Measurements from ENCODE around the gene UBE2C.

Gene UBE2C

DNA sequence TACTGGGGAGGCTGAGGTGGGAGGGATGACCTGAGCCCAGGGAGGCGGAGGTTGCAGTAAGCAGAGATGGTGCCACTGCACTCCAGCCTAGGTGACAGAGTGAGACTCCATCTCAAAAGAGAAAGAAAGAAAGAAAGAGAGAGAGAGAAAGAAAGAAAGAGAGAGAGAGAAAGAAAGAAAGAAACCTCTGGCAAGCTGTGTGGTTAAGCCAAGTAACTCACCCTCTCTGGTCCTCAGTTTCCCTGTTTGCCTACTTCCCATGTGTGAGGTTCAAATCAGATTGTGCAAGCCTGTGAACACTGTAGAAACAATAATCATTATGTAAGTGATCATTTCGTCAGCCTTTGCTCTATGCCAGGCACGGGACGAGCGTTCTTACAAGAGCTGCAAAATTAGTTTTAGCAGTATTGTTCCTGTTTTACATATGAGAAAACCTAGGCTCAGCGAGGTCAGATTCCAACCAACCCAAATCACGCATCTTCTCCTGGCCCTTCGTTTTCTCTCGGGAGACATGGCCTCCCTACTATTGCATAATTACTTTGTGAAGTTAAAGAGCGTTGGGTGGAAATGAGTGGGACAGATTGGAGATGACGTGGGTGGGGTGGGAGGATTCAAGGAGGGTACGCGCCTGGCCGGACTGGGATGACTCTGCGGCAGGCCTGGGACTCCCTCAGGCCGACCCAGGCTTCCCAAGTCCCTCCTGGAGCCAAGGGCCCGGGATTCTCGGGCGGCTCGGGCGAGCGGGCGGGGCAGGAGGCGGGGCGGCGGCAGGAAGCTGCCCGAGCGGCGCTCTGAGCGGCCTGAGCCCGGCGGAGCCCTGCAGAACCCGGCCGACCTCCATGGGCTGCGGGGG is 20.8 kb downstream of the UBE2C start, which contains the start of gene SNX21:
Gene SNX21, plus strand, starts transcription at position 770 of the 853 bp plus-strand sequence. CDS start 121 bp downstream, outside the sequence.
- TF ChIP-seq, protein P1, sequence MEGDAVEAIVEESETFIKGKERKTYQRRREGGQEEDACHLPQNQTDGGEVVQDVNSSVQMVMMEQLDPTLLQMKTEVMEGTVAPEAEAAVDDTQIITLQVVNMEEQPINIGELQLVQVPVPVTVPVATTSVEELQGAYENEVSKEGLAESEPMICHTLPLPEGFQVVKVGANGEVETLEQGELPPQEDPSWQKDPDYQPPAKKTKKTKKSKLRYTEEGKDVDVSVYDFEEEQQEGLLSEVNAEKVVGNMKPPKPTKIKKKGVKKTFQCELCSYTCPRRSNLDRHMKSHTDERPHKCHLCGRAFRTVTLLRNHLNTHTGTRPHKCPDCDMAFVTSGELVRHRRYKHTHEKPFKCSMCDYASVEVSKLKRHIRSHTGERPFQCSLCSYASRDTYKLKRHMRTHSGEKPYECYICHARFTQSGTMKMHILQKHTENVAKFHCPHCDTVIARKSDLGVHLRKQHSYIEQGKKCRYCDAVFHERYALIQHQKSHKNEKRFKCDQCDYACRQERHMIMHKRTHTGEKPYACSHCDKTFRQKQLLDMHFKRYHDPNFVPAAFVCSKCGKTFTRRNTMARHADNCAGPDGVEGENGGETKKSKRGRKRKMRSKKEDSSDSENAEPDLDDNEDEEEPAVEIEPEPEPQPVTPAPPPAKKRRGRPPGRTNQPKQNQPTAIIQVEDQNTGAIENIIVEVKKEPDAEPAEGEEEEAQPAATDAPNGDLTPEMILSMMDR (IDR thresholded peaks at IDR 0.05) = no peak

DNA sequence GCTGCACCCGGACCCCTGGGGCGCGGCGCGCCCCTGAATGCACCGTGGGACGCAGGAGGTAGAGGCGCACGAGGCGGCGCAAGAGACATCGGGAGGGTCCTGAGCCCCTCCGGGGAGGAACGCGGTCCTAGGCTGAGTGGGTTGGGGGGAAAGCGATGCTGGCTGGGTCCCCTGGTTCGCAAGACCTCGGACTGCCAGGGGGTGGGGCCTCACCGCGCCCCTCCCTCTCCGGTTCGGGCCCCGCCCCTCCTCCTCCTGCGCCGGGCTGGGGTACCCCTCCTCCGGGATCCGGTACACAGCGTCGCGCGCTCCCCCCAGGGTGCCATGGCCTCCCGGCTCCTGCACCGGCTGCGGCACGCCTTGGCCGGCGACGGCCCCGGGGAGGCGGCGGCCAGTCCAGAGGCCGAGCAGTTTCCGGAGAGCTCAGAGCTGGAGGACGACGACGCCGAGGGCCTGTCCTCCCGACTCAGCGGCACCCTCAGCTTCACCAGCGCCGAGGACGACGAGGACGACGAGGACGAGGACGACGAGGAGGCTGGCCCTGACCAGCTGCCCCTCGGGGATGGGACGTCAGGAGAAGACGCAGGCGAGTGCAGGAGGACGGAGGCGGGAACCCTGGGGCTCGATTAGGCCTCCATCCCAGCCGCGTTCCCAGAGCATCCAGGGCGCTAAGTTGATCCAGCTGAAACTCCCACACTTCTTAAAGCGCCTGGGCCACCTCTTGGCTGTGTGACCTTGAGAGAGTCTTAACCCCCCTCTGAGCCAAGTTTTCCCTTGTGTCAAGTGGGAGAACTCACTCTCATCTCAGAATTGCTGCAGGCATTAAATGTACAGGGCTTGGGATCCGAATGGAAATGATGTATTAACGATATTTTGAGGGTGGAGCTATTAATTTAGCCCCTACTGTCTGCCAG is 21.7 kb downstream of the UBE2C start:
- TF ChIP-seq, protein P1 (IDR thresholded peaks at IDR 0.05) = no peak

DNA sequence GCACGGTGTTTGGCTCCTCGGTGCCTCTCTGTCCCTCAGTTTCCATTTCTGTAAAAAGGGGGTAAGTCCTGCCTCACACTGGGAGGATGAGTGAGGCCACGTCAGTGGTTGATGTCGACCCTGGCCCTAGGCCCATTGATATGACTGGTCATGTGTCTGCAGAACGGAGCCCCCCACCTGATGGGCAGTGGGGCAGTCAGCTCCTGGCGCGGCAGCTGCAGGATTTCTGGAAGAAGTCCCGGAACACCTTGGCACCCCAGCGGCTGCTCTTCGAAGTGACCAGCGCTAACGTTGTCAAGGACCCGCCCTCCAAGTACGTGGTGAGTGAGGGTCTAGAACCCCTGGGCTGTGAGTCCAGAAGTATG is 22.3 kb downstream of the UBE2C start:
- TF ChIP-seq, protein P1 (IDR thresholded peaks at IDR 0.05) = no peak

DNA sequence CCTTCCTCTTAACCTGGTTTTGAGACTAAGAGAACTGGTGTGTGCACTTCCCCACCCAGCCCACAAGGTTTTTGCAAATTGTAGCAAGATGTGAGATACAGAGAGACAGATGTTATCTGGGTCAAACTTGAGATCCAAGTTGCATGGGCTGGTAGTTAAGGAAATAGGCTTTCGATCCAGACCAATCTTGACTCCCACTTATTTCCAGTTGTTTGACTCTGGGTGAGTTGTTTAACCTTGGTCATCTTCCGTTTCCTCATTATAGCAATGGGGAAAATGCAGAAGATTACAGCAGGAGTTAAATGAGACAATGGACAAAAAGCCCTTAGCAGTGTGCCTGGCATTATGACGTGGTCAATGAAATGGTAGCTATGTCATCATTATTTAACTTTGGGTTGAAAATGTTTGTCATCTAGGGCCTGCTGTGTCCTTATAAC is 22.9 kb downstream of the UBE2C start:
- TF ChIP-seq, protein P1 (IDR thresholded peaks at IDR 0.05) = no peak

DNA sequence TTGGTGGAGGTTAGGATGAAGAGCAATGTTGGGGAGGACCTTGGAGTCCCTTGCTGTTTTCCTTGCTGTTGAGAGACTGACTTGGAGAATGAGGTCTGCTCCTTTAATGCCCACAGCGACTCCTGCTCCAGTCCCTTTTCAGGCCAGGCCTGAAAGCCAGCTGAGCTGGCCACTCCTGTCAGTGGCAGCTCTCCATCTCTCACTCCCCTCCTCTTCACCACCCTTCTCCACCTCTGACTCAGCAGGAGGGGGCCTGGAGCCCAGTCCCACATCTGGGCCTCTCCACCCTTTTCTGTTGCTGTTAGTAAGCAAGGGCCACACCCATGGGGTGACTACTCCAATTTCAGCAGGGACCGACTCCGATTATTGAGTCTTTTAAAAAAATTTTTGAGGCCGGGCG is 23.4 kb downstream of the UBE2C start:
- TF ChIP-seq, protein P1 (IDR thresholded peaks at IDR 0.05) = no peak

DNA sequence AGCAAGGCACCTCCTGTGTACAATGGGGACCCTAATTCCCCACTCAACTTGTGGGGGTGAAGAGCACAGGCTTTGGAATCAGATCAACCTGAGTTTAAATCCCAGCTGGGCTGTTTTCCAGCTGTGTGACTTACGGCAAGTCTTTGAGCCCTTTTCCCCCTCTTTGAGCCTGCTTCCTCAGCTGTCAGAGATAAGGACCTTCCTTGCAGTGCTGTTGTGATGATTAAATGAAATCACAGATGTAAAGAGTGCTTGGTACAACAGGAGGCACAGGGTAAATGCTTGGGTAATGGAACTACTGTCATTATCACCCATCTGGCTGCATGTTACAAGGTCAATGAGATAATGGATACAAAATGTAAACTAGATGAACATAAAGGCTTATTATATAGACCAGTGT is 24.4 kb downstream of the UBE2C start:
- TF ChIP-seq, protein P1 (IDR thresholded peaks at IDR 0.05) = no peak

DNA sequence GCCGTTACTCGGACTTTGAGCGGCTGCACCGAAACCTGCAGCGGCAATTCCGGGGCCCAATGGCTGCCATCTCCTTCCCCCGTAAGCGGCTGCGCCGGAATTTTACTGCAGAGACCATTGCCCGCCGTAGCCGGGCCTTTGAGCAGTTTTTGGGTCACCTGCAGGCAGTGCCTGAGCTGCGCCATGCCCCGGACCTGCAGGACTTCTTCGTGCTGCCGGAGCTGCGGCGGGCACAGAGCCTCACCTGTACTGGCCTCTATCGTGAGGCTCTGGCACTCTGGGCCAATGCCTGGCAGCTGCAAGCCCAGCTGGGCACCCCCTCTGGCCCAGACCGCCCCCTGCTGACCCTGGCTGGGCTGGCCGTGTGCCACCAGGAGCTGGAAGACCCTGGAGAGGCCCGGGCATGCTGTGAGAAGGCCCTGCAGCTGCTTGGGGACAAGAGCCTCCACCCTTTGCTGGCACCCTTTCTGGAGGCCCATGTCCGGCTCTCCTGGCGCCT is 28.3 kb downstream of the UBE2C start:
- TF ChIP-seq, protein P1 (IDR thresholded peaks at IDR 0.05) = no peak

Data from LNCAP (cell line).